ACC112 (cell line): ENCODE results near the gene SCFD1.
"Not testable (repeated sequence)": the region's sequence is repeated elsewhere in the genome, so short reads cannot be mapped to it uniquely, and the experiment has no call there.

Experiments used
- H2AFZ ChIP-seq: fragments of 200-600 bp; sonication (generic); one replicate; pipeline ENCODE4 v1.6.0; 2017; ENCODE audit warnings: antibody characterized with exemption, low read length; ENCODE audit not compliant: unreplicated experiment
- H3K27ac ChIP-seq: fragments of 200-600 bp; sonication (generic); 2 replicates; pipeline ENCODE4 v1.5.1; 2014; ENCODE audit warnings: low read depth, mild to moderate bottlenecking, antibody characterized with exemption, low read length, moderate library complexity
- H3K27me3 ChIP-seq: fragments of 200-600 bp; sonication (generic); 2 replicates; pipeline ENCODE4 v1.6.1; 2014; ENCODE audit warnings: mild to moderate bottlenecking, antibody characterized with exemption, low read length, moderate library complexity, mixed read lengths; ENCODE audit not compliant: insufficient read depth
- H3K36me3 ChIP-seq: fragments of 200-600 bp; sonication (generic); 2 replicates; pipeline ENCODE4 v1.6.1; 2016; ENCODE audit warnings: mild to moderate bottlenecking, antibody characterized with exemption, low read length, moderate library complexity, mixed read lengths; ENCODE audit not compliant: insufficient read depth
- H3K4me1 ChIP-seq: fragments of 200-600 bp; sonication (generic); one replicate; pipeline ENCODE4 v1.6.1; 2016; ENCODE audit warnings: low read length, mixed read lengths; ENCODE audit not compliant: insufficient read depth, unreplicated experiment, control insufficient read depth
- H3K4me3 ChIP-seq: fragments of 200-600 bp; sonication (generic); 2 replicates; pipeline ENCODE4 v1.5.1; 2014; ENCODE audit warnings: mild to moderate bottlenecking, low read depth, low read length
- H3K79me2 ChIP-seq: fragments of 200-600 bp; sonication (generic); one replicate; pipeline ENCODE4 v1.6.0; 2016; ENCODE audit warnings: low read length; ENCODE audit not compliant: control insufficient read depth, unreplicated experiment, insufficient read depth

Gene SCFD1

GRCh38 chr14:30610787-30611343, 11.3 kb upstream of the SCFD1 start:
- Histone ChIP-seq H3K4me1 (peaks cover 37% of the 10 kb centered on the region), H3K36me3 (peaks cover 9% of the 10 kb centered on the region), H3K27me3 (no peaks in the 10 kb centered on the region), H3K27ac (peak overlapping the region; percentile 23), H3K4me3 (peak overlapping the region; percentile 26; the same call in 1 of the 2 replicates), H2AFZ (no peak overlapping the region), H3K79me2 (no peaks in the 10 kb centered on the region)

- H2AFZ ChIP-seq: no peak overlapping the region
- no peak overlapping the region for H3K27ac ChIP-seq
- H3K4me1 ChIP-seq: peaks cover 23% of the 10 kb centered on the region
- no peaks in the 10 kb centered on the region for H3K27me3 ChIP-seq
- H3K79me2 ChIP-seq: no peaks in the 10 kb centered on the region
- H3K4me3 ChIP-seq: no peak overlapping the region
- H3K36me3 ChIP-seq: peaks cover 9% of the 10 kb centered on the region
Observed at GRCh38 chr14:30614155-30614554, 8.0 kb upstream of the SCFD1 start.

GRCh38 chr14:30620178-30620577, 1.9 kb upstream of the SCFD1 start:
- H3K4me3 ChIP-seq: no peak overlapping the region
- no peaks in the 10 kb centered on the region for H3K27me3 ChIP-seq
- peaks cover 11% of the 10 kb centered on the region for H3K36me3 ChIP-seq
- peaks cover 30% of the 10 kb centered on the region for H3K79me2 ChIP-seq
- no peak overlapping the region for H2AFZ ChIP-seq
- peaks cover 31% of the 10 kb centered on the region for H3K4me1 ChIP-seq
- H3K27ac ChIP-seq: peak overlapping the region; percentile 54

DNA sequence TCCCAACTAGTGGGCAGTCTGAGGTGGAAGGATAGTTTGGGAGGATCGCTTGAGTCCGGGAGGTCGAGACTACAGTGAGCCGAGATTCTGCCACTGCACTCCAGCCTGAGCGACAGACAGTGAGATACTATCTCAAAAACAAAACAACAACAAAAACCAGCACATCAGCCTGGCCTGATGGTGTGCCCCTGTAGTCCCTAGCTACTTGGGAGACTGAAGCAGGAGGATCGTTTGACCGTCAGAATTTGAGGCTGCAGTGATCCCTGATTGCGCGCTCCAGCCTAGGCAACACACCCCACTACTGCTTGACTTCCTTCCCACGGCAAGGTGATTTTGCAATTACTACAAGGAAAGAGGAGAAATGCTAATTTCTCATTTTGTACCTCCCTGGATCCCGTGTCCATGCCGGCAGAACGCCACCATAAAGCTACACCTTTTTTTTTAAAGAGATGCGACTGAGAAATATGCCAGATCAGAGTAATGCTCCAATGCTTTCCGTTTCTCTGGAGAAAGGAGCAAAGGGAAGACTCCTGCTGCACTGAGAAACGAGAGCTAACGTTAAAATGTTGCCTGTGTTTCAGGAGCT, 672 bp upstream of the SCFD1 start:
- H3K27ac ChIP-seq: peak overlapping the region; percentile 80

GRCh38 chr14:30623412-30624131, 1.5 kb downstream of the SCFD1 start:
- Histone ChIP-seq H3K4me3 (peak overlapping the region; percentile 87), H3K79me2 (peaks cover 63% of the 10 kb centered on the region), H3K27ac (no peak overlapping the region), H3K27me3 (no peaks in the 10 kb centered on the region), H2AFZ (no peak overlapping the region), H3K4me1 (peaks cover 31% of the 10 kb centered on the region), H3K36me3 (peaks cover 17% of the 10 kb centered on the region; the same call in 1 of the 2 replicates)

More for the DNA sequence above, 672 bp upstream of the SCFD1 start:
- peak overlapping the region; percentile 97 for H2AFZ ChIP-seq
- H3K79me2 ChIP-seq: peaks cover 42% of the 10 kb centered on the region
- peaks cover 11% of the 10 kb centered on the region for H3K36me3 ChIP-seq
- no peaks in the 10 kb centered on the region for H3K27me3 ChIP-seq
- H3K4me3 ChIP-seq: peak overlapping the region; percentile 87
- peaks cover 31% of the 10 kb centered on the region for H3K4me1 ChIP-seq

GRCh38 chr14:30624132-30624423, 2.0 kb downstream of the SCFD1 start:
- Histone ChIP-seq H3K36me3 (peaks cover 17% of the 10 kb centered on the region; the same call in 1 of the 2 replicates), H2AFZ (no peak overlapping the region), H3K4me3 (peak overlapping the region; percentile 87), H3K4me1 (peaks cover 35% of the 10 kb centered on the region), H3K79me2 (peaks cover 67% of the 10 kb centered on the region), H3K27ac (no peak overlapping the region), H3K27me3 (no peaks in the 10 kb centered on the region)

- Histone ChIP-seq H2AFZ (no peak overlapping the region), H3K27ac (no peak overlapping the region), H3K4me1 (peaks cover 30% of the 10 kb centered on the region), H3K79me2 (peaks cover 78% of the 10 kb centered on the region), H3K4me3 (no peak overlapping the region), H3K36me3 (peaks cover 17% of the 10 kb centered on the region; the same call in 1 of the 2 replicates), H3K27me3 (no peaks in the 10 kb centered on the region)
Observed at GRCh38 chr14:30625533-30625932, 3.4 kb downstream of the SCFD1 start.

DNA sequence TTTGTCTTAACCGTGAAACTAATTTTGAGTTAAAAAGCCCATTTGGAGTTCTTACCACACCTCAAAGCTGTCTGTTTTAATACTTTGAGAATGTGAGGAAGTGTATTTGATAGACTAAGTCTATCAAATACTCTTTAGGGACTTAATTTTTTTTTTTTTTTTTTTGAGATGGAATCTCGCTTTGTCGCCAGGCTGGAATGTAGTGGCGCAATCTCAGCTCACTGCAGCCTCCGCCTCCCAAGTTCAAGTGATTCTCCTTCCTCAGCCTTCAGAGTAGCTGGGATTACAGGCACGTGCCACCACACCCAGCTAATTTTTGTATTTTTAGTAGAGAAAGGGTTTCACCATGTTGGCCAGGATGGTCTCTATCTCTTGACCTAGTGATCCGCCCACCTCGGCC, 7.3 kb downstream of the SCFD1 start:
- H3K79me2 ChIP-seq: peaks cover 62% of the 10 kb centered on the region
- peaks cover 21% of the 10 kb centered on the region for H3K36me3 ChIP-seq
- H3K4me3 ChIP-seq, H3K4me1 ChIP-seq, H3K27me3 ChIP-seq, H2AFZ ChIP-seq: not testable (repeated sequence)
- peak overlapping the region; percentile 66 for H3K27ac ChIP-seq

DNA sequence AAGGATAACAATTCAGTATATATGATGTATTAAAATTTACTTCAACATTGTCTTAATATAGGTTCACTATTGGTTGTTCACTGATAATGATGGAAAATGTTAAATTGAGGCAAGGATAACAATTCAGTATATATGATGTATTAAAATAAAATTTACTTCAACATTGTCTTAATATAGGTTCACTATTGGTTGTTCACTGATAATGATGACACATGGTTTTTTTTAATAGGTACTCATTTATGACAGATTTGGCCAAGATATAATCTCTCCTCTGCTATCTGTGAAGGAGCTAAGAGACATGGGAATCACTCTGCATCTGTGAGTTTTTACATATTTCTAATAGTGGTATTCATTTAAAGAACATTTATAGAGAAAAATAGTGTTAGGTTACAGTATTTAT, 8.1 kb downstream of the SCFD1 start:
- H3K27me3 ChIP-seq: no peaks in the 10 kb centered on the region
- peaks cover 58% of the 10 kb centered on the region for H3K79me2 ChIP-seq
- peaks cover 7% of the 10 kb centered on the region for H3K4me1 ChIP-seq
- H2AFZ ChIP-seq: no peak overlapping the region
- no peak overlapping the region for H3K27ac ChIP-seq
- H3K4me3 ChIP-seq: no peak overlapping the region
- H3K36me3 ChIP-seq: peaks cover 22% of the 10 kb centered on the region

DNA sequence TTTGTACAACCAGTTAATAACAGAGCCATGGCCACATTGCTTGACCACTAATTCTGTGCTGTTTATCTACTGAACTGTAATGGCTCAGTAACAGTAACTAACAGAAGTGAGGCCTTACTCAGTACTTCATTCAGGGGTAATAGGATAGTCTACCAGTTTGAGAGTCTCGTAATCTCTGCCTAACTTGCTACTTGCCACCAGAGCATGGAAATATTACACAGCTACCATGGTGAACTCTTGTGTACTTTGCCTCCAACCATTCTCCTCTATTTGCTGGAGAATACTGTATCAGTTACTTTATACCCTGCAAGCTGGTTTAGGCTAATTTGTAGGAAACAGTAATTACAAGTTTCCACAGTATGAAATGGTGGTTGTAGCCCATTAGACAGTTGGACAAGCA, 10.6 kb downstream of the SCFD1 start:
- H3K79me2 ChIP-seq: peaks cover 38% of the 10 kb centered on the region
- H3K36me3 ChIP-seq: peaks cover 34% of the 10 kb centered on the region
- H2AFZ ChIP-seq: no peak overlapping the region

GRCh38 chr14:30638926-30639325, 16.8 kb downstream of the SCFD1 start:
- Histone ChIP-seq H3K79me2 (peaks cover 9% of the 10 kb centered on the region), H3K36me3 (peaks cover 66% of the 10 kb centered on the region), H2AFZ (no peak overlapping the region)

More for the DNA sequence above, 10.6 kb downstream of the SCFD1 start:
- Histone ChIP-seq H3K27ac (no peak overlapping the region), H3K4me3 (no peak overlapping the region), H3K4me1 (peaks cover 7% of the 10 kb centered on the region), H3K27me3 (no peaks in the 10 kb centered on the region)

More at GRCh38 chr14:30638926-30639325, 16.8 kb downstream of the SCFD1 start:
- no peak overlapping the region for H3K27ac ChIP-seq
- H3K27me3 ChIP-seq: no peaks in the 10 kb centered on the region
- H3K4me1 ChIP-seq: peaks cover 10% of the 10 kb centered on the region
- no peak overlapping the region for H3K4me3 ChIP-seq
